Measurements from ENCODE around the gene CNGA4.
"Not testable (repeated sequence)": the region's sequence is repeated elsewhere in the genome, so short reads cannot be mapped to it uniquely, and the experiment has no call there.

Gene CNGA4

GRCh38 chr11:6225896-6226295, 13.0 kb upstream of the CNGA4 start:
- no peak for DNase-seq (ENCODE audit: low read depth in 3 of 3)

DNA sequence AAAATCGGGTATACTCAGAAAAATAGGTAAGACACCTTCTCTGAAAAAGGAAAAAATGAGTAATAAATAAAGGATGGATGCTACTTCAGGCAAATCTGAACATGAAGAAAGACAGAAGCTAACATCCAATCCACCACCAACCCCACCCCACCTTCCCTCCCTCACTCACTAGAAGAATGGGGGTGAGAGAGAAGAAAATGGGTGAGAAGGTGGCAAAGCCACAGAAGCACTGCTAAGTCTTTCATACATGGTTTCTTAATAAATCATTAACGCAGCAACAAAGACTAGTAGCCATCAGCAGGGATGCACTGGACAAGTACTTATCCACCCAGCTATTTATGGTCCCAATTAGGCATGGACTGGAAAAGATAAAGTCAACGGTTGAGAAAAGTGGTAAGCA, 10.4 kb upstream of the CNGA4 start:
- no peak for DNase-seq (ENCODE audit: low read depth in 3 of 3)

DNA sequence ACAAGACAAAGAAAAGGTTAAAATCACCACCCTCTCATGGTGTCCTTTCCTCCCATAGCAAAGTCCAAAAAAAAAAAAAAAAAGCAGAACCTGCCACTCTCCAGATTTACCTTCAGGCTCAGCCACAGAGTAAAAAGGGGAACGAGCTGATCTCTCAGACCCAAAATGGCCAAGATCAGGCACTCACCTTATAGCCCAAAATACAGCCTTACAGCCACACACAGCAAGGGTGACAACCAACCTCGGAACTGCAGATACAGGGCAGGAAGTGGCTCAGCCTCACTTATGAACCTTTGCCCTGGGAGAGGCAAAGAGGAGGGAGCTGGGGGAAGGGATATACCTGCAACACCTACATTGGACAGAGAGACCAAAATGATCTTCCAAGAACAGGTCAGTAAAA, 9.0 kb upstream of the CNGA4 start:
- DNase-seq (ENCODE audit: low read depth in 3 of 3): no peak

DNA sequence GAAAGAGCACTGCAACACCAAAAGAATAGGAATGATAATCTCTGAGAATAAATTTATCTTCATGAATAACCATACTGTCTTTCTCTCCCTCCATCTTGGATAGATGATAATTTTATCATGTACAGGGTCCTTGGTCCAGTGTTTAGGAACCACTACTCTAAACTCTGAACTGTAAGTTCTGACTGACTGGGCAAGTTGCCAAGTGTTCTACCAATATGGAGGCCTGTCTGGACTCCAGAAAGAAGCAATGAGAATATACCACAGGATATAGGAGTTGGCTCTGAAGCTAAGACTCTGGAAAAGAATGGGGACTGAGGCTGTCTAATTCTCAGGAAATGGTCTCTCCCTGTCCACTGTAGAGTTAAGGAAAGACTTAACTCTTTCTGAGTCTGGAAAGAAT, 6.0 kb upstream of the CNGA4 start:
- DNase-seq (ENCODE audit: low read depth in 3 of 3): no peak

DNA sequence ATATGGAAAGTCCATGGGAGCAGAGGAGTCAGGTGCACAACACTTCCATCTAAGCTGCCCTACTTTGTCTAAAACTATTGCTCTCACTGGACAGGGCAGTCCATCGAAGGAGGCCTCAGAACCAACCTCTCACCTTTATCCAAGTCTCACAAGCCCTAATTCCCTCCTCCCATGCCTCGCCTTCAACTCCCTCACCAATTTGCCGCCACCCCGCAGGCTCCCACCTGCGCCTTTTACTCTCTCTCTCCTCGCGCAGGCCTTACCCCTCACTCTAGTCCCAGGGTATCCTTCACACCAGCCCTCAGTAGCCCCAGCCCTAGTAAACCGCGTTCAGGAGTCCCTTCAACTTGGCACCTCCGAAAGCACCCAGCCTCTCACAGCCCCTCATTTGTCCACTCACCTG, 4.9 kb upstream of the CNGA4 start:
- no peak for DNase-seq (ENCODE audit: low read depth in 3 of 3)

DNA sequence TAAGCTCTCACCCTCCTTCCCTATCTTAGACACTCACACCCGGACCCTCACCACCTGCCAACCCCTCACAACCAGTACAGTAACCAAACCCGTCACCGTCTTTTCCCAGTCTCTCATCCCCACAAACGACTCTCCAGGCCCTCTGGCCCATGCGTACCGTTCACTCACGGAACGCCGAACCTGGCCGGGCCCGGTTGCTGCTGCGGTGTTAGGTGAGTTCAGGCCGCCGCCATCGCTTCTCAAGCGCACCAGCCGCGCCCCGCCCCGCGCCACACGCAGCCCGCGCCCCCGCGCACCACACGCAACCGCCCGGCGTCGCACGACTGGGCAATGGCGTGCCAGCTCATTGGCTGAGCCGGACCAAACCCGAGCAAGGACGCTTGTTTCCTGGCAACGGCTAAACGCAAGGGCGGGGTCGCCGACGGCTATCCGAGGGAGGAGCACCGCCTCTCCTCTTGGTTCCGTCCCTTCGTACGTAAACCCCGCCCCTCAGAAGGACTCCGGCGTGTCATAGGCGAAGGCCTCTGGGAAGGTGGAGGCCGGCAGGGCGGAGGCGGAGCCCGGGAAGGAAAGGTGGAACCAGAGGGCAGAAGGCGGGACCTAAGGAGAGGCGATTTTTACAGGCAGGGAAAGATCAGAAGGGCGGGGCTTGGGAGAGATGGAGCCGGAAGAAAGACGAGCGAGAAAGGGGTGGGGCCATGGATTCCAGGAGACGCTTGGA, 4.3 kb upstream of the CNGA4 start, which contains the start of gene FHIP1B:
TSS of gene FHIP1B (minus strand) at position 250 of the 721 bp plus-strand sequence. CDS start 10,120 bp downstream, outside the sequence.
- peak; percentile 98 to 100 (median 98) for DNase-seq (ENCODE audit: low read depth in 3 of 3)

DNA sequence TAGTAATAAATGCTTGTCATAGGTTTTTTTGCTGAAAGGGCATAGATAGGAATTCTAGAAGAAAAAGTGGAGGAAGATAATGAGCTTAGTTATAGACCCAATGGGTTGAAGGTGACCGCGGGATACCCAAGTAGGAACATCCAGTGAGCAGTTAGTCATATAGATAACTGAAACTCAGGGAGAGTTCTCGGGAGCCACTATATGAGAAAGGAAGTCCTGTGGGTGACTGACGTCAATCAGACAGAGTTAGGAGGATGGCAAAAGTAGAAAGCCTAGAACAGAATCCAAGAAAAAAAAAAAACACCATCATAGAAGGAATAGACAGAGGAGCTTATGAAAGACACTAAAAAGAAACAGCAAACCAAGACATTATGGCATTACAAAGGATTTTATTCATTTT, 1.6 kb upstream of the CNGA4 start:
- DNase-seq (ENCODE audit: low read depth in 3 of 3): no peak

DNA sequence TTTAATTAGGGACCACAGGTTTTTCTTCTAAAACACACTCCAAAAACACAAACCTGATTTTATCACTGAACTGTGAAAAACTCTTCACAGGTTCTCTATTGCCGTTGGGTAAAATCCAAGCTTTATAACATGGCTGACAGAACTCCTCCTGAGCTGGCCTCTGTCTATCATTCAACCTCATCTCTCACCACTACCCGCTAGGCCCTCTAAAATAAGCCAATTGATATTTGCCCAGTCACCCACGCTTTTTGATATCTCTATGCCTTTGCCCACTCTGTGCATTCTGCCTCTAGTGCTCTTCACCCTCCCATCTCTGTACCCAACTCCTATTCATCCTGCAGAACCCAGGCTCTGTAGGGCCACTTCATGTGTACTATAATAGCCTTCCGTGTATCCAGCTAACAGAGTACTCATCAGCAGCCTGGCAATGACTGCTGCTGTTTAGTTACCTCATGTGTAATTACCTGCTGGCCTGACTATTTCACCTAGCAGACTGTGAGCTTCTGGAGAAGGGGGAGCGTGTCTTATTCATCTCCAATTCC, 1.1 kb upstream of the CNGA4 start:
- no peak for DNase-seq (ENCODE audit: low read depth in 3 of 3)

DNA sequence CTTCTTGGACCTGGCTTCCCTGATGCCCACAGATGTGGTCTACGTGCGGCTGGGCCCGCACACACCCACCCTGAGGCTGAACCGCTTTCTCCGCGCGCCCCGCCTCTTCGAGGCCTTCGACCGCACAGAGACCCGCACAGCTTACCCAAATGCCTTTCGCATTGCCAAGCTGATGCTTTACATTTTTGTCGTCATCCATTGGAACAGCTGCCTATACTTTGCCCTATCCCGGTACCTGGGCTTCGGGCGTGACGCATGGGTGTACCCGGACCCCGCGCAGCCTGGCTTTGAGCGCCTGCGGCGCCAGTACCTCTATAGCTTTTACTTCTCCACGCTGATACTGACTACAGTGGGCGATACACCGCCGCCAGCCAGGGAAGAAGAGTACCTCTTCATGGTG, 1.2 kb downstream of the CNGA4 start:
- DNase-seq (ENCODE audit: low read depth in 3 of 3): no peak

GRCh38 chr11:6240781-6241180, 1.9 kb downstream of the CNGA4 start:
- no peak for DNase-seq (ENCODE audit: low read depth in 3 of 3)

DNA sequence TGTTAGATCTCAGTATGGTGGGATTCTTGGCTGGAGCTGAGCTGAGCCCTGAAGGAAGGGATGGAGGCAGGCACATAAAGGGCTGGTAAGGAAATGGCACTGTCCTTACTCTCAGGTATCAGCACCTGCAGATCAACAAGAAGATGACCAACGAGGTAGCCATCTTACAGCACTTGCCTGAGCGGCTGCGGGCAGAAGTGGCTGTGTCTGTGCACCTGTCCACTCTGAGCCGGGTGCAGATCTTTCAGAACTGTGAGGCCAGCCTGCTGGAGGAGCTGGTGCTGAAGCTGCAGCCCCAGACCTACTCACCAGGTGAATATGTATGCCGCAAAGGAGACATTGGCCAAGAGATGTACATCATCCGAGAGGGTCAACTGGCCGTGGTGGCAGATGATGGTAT, 2.4 kb downstream of the CNGA4 start:
- DNase-seq (ENCODE audit: low read depth in 3 of 3): no peak

DNA sequence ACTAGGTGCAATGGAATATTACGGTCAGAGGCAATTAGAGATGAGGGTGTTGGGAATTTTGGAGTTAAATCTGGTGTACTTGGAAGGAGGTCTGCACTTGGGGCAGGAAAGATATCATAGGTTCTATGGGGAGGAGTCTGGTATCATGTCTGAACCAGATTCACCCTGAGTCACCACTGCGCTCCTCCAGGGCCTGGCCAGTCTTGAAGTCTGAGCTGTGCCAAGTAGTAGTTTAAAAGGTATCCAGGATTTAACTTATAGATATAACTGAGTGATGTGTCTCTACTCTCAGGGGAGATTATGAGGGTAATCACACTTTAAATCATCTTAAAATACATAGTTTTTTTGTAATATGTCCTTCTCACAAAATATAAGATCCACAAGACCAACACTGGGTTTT, 6.6 kb downstream of the CNGA4 start:
- no peak for DNase-seq (ENCODE audit: low read depth in 3 of 3)

- DNase-seq (ENCODE audit: low read depth in 3 of 3): no peak
Observed at GRCh38 chr11:6248248-6248647, 9.4 kb downstream of the CNGA4 start.

DNA sequence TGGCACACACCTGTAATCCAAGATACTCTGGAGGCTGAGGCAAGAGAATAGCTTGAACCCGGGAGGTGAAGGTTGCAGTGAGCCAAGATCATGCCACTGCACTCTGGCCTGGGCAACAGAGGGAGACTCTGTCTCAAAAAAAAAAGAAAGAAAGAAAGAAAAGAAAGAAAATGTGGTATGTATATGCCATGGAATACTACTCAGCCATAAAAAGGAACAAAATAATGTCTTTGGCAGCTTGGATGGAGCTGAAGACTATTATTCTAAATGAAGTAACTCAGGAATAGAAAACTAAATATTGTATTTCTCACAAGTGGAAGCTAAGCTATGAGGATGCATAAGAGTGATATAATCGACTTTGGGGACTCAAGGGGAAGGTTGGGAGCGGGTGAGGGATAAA, 10.0 kb downstream of the CNGA4 start:
- DNase-seq (ENCODE audit: low read depth in 3 of 3): not testable (repeated sequence)

GRCh38 chr11:6249770-6250555, 11.1 kb downstream of the CNGA4 start:
- DNase-seq (ENCODE audit: low read depth in 3 of 3): no peak

DNA sequence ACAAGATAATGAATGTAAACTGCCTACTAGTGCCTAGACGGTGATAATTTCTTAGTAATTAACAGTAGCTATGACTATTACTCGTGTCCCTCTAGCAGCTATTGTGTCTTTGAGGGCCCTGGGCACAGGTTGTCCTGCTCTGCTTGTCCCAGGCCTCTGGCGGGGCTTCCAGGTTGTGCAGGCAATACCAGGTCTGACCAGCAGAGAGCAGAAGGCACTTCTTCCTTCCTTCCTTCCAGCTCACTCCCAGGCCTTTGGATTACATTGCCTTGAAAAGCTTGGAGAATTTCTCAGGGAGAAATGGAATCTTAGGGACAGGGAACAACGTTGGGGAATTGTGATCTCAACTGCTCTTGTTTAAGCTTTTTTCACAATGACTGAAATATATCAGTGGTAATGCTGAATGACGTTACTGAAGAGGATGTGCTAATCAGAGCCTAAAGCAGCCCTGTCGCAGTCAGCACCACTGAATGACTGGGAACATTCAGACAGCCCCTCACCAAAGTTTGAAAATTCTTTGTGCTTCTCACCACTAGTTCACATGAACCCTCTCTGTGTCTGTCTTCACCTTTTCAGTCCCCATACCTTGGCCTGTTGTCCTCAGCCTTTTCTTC, 12.3 kb downstream of the CNGA4 start:
- DNase-seq (ENCODE audit: low read depth in 3 of 3): peak in 1 of 3 donors; percentile 46

DNA sequence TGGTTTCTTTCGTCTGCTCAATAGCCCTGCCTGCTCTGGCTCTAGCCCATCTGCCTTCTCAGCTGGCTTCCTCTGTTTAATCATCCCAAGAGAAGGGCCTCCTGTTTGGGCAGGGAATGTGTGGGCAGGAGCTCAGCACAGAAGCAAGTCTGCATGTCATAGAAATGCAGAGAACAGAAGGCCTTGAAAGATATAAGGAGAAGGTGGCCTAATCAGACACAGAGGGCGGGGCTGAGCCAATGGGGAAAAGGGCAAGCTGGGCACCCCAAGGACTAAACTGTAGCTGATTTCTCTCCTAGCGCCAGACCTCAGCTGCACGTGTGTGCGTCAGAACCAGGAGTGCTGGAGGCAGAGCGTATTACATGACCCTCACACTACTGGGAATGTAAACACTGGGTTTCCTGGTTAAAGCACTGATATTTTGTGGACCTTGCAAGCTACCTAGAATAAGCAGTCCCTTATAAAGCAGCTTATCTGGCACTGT, 13.1 kb downstream of the CNGA4 start:
- DNase-seq (ENCODE audit: low read depth in 3 of 3): no peak

GRCh38 chr11:6253197-6253596, 14.3 kb downstream of the CNGA4 start:
- no peak for DNase-seq (ENCODE audit: low read depth in 3 of 3)

DNA sequence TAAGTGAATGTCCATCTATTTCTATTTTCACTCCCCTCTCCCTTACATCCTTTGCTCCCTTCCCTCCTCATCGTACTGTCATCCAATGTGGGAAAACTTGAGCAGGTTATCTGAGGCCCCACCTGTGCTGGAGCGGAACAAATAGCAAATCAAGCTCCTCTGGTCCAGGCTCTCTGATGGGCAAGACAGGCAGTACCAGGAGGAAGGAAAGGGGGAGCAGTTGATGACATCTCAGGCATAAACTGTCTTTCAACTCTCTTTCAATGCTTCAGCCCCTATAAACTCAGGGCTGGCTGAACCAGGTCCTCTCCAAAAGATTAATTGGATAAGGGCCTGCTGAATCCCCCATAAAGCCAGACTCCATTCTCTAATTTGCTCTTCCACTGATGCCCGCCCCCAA, 19.3 kb downstream of the CNGA4 start:
- DNase-seq (ENCODE audit: low read depth in 3 of 3): no peak

GRCh38 chr11:6258571-6259081, 19.7 kb downstream of the CNGA4 start:
- DNase-seq (ENCODE audit: low read depth in 3 of 3): no peak

- DNase-seq (ENCODE audit: low read depth in 3 of 3): no peak
Observed at GRCh38 chr11:6260207-6260726, 21.4 kb downstream of the CNGA4 start.

DNA sequence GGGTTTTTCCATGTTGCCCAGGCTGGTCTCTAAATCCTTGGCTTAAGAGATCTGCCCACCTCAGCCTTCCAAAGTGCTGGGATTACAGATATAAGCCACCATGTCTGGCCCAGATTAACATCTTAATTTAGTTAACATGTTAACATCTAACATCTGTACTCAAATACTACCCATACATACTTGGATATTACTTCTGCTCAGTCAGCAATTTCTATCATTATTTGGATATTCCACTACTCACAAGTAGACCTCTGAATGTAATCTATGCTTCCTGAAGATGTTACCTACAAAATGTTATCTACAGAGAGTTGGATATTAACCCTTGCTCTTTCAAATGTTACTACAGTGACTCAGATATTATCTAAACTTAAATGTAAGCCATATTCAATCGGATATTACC, 24.8 kb downstream of the CNGA4 start:
- DNase-seq (ENCODE audit: low read depth in 3 of 3): no peak

All from stimulated activated CD4-positive, alpha-beta T cell treated with anti-CD3 and anti-CD28 coated beads, TNF-alpha, amount 100 ng/mL, for 48 hours (primary cell).